GM12878 (cell line): ENCODE data around the gene DLX3. TPM values are rescaled to one million over a fixed set of nuclear protein-coding genes. Genes with fewer than 3 reads are reported as not detected.

Experiments used
- ATF7 ChIP-seq: fragments of 450-650 bp; IDR thresholded peaks from 2 replicates; pipeline ENCODE4 v1.6.1; 2016; ENCODE audit warnings: low read depth, mild to moderate bottlenecking
- BCLAF1 ChIP-seq: fragments of 450-650 bp; IDR thresholded peaks from 2 replicates; pipeline ENCODE4 v1.6.1; 2017; ENCODE audit warnings: antibody characterized with exemption, mild to moderate bottlenecking, moderate library complexity
- BMI1 ChIP-seq: fragments of 450-650 bp; IDR thresholded peaks from 2 replicates; pipeline ENCODE4 v1.6.1; 2016; ENCODE audit warnings: mild to moderate bottlenecking, moderate library complexity, borderline replicate concordance
- IKZF1 ChIP-seq: fragments of 450-650 bp; conservative IDR thresholded peaks from 2 replicates; pipeline ENCODE4 v1.6.1; 2017; ENCODE audit warnings: antibody characterized with exemption, mild to moderate bottlenecking
- MEF2A ChIP-seq: IDR thresholded peaks from 2 replicates; pipeline ENCODE4 v1.6.1; 2011; ENCODE audit warnings: low read depth, mild to moderate bottlenecking, low read length, moderate library complexity; ENCODE audit not compliant: insufficient read depth
- NFYA ChIP-seq: IDR thresholded peaks from 2 replicates; pipeline ENCODE4 v1.6.1; 2011; ENCODE audit warnings: low read depth, mild to moderate bottlenecking, low read length, improper control_type of control experiment, borderline replicate concordance
- PRDM15 ChIP-seq: fragments of 450-650 bp; formaldehyde crosslinking; IDR thresholded peaks from 2 replicates; pipeline ENCODE4 v1.4.0; 2020; ENCODE audit warnings: mild to moderate bottlenecking, moderate library complexity
- RELA ChIP-seq: fragments of 450-650 bp; IDR thresholded peaks from 2 replicates; pipeline ENCODE4 v1.8.0; 2014; ENCODE audit warnings: borderline replicate concordance; ENCODE audit not compliant: partially characterized antibody
- RFX5 ChIP-seq: IDR thresholded peaks from 2 replicates; pipeline ENCODE4 v1.6.1; 2011; ENCODE audit warnings: low read depth, low read length, improper control_type of control experiment
- STAT1 ChIP-seq: fragments of 450-650 bp; conservative IDR thresholded peaks from 2 replicates; pipeline ENCODE4 v1.6.1; 2014; ENCODE audit warnings: antibody characterized with exemption, mild to moderate bottlenecking
- ZZZ3 ChIP-seq: IDR thresholded peaks from 2 replicates; pipeline ENCODE4 v1.6.1; 2011; ENCODE audit warnings: low read depth; ENCODE audit not compliant: control insufficient read depth, insufficient read length
- polyA plus RNA-seq, 11 experiments: library from polyadenylated mRNA; depleted of rRNA in 4 of 11; unstranded in 6 of 11; stranded (reverse) in 5 of 11; fragments of >200 nt; fragmentation: Nextera tagmentation in 4 of 11; fragmentation: Illumina TruSeq in 1 of 11; extraction: Ambion mirVana in 4 of 11; extraction: Trizol in 1 of 11; gene quantifications; 1 replicate in 1 of 11; 2 replicates in 10 of 11; pipeline versions ENCODE4 v1.2.1 to v1.2.3, GENCODE V29; 2011 to 2016; ENCODE audit warnings: inconsistent platforms in 2 of 11, missing spikeins in 2 of 11, low read depth in 1 of 11
- total RNA-seq, 4 experiments: library from RNA; depleted of rRNA in 3 of 4; stranded (reverse); fragments of >200 nt in 3 of 4; fragmentation: Illumina TruSeq in 1 of 4; extraction: Trizol in 1 of 4; gene quantifications; 2 replicates each; pipeline versions ENCODE4 v1.2.1 to v1.2.3, GENCODE V29; 2013 to 2021

The DLX3 gene
- total and polyA plus RNA-seq, 10 of the 15 experiments (the other 5 are each of a cell fraction or from before 2014, with no cell fraction given), result not detected

GRCh38 chr17:50034498-50035364 lies 39.7 kb upstream of the DLX3 start (continued):
- no peak for TF ChIP-seq PRDM15 (CRISPR knock-in tag)
- no peak for TF ChIP-seq NFYA
- TF ChIP-seq BCLAF1, result no peak
- TF ChIP-seq RELA, result no peak
- no peak for TF ChIP-seq IKZF1
- no peak for TF ChIP-seq ZZZ3
- TF ChIP-seq RFX5, result no peak
- no peak for TF ChIP-seq STAT1
- no peak for TF ChIP-seq MEF2A
- no peak for TF ChIP-seq ATF7
- no peak for TF ChIP-seq BMI1
